HCEC 1CT (cell line): ENCODE data around the gene OS9.
"Not testable (repeated sequence)": the region's sequence is repeated elsewhere in the genome, so short reads cannot be mapped to it uniquely, and the experiment has no call there.

Source experiments
- DNase-seq: peaks from one replicate; pipeline ENCODE4 v3.0.0-alpha.2; 2017

OS9 gene

GRCh38 chr12:57693659-57694458 lies at the start of gene OS9:
Gene OS9, plus strand, starts transcription at chr12:57694132. Its CDS starts 30 bp downstream, at chr12:57694162.
- peak; percentile 100 for DNase-seq

- DNase-seq: peak; percentile 13
Measured at GRCh38 chr12:57645990-57646658, 47.8 kb upstream of the OS9 start.

DNA sequence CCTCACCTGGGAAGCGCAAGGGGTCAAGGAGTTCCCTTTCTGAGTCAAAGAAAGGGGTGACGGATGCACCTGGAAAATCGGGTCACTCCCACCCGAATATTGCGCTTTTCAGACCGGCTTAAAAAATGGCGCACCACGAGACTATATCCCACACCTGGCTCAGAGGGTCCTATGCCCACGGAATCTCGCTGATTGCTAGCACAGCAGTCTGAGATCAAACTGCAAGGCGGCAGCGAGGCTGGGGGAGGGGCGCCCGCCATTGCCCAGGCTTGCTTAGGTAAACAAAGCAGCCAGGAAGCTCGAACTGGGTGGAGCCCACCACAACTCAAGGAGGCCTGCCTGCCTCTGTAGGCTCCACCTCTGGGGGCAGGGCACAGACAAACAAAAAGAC lies 47.3 kb upstream of the OS9 start:
- not testable (repeated sequence) for DNase-seq

GRCh38 chr12:57654042-57654441 lies 39.9 kb upstream of the OS9 start:
- DNase-seq: no peak

GRCh38 chr12:57655541-57656240 lies 38.2 kb upstream of the OS9 start:
- DNase-seq: no peak

- DNase-seq: not testable (repeated sequence)
Measured at GRCh38 chr12:57656408-57656807, 37.5 kb upstream of the OS9 start.

DNA sequence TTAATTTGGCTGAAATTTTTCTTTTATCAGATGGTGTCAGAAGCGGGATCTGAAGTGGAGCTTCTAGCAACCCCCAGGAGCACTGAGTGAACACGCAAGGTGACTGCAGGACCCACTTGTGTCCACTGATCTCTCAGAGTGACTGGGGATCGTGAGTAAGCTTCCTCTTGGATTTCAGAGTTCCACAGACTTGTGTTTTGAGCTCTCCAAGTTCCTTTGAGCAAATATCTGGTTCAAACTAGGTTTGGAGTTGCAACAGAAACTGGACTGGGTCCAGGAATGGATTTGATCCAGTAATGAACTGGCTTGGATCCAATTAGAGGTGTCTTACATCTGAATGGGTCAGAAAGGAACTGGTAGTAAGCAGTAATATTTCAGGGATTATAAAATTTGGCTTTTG lies 36.2 kb upstream of the OS9 start:
- DNase-seq: no peak

DNA sequence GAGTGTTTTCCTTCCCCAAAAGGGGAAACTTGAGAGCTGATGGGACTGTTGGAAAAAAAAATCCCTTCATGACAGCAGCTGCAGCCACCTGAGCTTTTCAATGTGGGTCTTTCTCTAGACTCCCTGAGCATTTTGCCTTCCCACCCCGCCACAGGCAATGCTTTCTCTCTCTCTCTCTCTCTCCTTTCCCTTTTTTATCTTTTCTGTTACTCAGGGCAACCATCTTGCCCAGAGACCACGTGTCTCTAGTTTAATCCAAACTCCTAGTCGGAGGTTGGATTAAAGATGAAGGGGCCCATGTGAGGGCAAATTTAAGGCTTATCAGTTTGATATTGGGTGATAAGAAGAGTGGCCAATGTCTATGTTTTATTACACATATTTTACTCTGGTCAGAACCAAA lies 35.0 kb upstream of the OS9 start:
- no peak for DNase-seq

DNA sequence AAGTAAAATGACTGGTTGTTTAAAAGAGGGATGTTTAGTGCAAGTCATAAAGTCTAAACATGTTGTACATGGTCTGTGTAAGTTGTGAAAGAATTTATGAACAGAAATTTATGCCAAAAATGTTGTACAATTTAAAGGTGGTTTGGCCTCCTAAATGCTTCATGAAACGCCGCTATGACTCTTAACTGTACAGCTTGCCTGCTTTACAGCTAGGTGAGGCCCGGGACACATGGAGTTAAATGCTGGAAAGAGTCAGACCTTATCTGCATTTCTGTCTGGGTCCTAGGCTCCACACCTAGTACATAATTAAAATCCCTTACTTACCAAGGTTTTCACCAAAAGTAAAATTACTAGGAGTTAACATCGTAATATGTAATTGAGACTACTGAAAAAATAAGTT lies 32.6 kb upstream of the OS9 start:
- no peak for DNase-seq

DNA sequence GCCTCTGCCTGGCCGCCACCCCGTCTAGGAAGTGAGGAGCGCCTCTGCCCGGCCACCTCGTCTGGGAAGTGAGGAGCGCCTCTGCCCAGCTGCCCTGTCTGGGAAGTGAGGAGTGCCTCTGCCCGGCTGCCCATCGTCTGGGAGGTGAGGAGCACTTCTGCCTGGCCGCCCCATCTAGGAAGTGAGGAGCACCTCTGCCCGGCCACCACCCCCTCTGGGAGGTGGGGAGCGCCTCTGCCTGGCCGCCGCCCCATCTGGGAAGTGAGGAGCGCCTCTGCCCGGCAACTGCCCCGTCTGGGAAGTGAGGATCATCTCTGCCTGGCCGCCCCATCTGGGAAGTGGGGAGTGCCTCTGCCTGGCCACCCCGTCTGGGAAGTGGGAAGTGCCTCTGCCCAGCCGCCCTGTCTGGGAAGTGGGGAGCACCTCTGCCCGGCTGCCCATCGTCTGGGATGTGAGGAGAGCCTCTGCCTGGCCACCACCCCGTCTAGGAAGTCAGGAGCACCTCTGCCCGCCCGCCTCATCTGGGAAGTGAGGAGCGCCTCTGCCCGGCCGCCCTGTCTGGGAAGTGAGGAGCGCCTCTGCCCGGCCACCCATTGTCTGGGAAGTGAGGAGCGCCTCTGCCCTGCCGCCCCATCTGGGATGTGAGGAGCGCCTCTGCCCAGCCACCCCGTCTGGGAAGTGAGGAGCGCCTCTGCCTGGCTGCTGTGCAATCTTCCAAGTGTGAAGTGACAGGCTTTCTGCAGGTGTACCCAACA lies 28.7 kb upstream of the OS9 start:
- not testable (repeated sequence) for DNase-seq

DNA sequence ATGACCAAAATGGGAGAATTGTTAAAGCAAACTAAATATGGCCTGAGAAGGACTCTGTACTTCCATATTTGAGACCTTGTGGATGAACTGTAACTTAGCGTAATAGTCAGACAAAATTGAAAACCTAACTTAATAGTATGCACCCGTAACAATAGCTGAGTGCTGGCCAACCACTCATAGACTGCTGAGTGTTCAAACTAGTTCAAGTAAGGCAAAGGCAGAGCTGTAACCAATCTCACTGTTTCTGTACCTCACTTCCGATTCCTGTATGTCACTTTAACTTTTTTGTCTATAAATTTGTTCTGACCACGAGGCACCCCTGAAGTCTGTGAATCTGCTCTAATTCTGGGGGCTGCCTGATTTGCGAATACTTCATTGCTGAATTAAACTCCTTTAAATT lies 27.0 kb upstream of the OS9 start:
- DNase-seq: no peak

DNA sequence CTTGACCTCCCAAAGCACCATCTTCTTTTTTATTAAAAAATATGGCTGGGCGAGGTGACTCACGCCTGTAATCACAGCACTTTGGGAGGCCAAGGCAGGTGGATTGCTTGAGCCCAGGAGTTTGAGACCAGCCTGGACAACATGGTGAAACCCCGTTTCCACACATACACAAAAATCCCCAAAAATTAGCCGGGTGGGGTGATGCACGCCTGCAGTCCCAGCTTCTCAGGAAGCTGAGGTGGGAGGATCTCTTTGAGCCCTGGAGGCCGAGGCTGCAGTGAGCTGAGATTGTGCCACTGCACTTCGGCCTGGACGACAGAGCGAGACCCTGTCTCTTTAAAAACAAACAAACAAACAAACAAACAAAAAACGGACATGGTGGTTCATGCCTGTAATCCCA lies 24.2 kb upstream of the OS9 start:
- not testable (repeated sequence) for DNase-seq

DNA sequence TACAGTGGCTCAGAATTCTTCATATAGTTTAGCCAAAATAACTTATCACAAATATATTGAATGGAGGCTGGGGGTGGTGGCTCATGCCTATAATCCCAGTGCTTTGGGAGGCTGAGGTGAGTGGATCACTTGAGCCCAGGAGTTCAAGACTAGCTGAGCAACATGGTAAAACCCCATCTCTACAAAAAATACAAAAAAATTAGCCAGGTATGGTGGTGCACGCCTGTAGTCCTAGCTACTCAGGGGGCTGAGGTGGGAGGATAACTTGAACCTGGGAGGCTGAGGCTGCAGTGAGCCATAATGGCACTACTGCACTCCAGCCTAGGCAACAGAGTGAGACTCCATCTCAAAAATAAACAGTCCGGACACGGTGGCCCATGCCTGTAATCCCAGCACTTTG lies 22.1 kb upstream of the OS9 start:
- not testable (repeated sequence) for DNase-seq

- DNase-seq: no peak
Measured at GRCh38 chr12:57672801-57673200, 21.1 kb upstream of the OS9 start.

DNA sequence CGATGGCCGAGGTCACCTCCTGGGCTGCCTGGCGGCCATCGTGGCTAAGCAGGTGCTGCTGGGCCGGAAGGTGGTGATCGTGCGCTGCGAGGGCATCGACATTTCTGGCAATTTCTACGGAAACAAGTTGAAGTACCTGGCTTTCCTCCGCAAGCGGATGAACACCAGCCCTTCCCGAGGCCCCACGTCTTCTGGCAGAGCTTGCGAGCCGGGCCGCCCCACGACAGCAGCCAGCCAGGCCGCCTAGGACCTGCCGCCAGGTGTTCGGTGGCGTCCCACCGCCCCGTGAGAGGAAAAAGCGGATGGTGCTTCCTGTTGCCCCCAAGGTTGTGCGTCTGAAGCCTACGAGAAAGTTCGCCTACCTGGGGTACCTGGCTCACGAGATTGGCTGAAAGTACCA lies 19.2 kb upstream of the OS9 start:
- no peak for DNase-seq

- DNase-seq: not testable (repeated sequence)
Measured at GRCh38 chr12:57677947-57678346, 16.0 kb upstream of the OS9 start.

GRCh38 chr12:57679697-57680096 lies 14.2 kb upstream of the OS9 start:
- DNase-seq: no peak

DNA sequence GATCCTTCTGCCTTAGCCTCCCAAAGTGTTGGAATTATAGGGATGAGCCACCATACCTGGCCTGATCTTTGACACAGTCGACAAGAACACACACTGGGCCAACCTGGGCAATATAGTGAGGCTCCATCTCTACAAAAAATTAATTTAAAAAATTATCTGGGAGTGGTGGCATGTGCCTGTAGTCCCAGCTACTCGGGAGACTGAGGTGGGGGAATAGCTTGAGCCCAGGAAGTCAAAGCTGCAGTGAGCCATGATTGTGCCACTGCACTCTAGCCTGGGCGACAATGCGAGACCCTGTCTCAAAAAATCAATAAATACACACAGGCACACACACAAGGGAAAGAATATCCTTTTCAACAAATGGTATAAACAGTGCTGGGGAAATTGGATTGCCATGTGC lies 6.1 kb upstream of the OS9 start:
- no peak for DNase-seq

DNA sequence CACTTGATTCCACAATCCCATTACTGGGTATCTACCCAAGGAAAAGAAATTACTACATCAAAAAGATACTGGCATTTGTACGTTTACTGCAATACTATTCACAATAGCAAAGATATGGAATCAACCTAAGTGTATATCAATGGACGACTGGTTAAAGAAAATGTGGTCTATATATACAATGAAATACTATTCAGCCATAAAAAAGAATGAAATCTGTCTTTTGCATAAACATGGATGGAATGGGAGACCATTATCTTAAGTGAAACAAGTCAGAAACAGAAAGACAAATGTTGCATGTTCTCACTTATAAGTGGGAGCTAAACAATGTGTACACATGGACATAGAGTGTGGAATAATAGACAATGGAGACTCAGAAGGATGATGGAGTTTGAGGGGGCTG lies 5.0 kb upstream of the OS9 start:
- no peak for DNase-seq

- no peak for DNase-seq
Measured at GRCh38 chr12:57692500-57692899, 1.4 kb upstream of the OS9 start.

DNA sequence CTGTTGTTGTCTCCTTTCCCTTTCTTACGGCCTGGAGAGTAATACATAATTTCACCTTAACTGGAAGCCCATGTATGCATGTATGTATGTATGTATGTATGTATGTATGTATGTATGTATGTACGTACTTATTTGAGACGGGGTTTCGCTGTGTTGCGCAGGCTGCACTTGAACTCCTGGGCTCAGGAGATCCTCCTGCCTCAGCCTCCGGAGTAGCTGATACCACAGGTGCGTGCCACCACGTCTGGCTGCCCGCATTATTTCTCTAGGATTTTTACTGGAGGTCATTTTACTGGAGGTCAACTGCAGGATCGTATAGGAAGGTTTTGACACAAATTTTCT lies 644 bp upstream of the OS9 start:
- no peak for DNase-seq

GRCh38 chr12:57694459-57695019 lies 607 bp downstream of the OS9 start:
- peak; percentile 1 for DNase-seq
